Inflammatory macrophage treated with lipopolysaccharide for 4 hours (primary cell): ENCODE data around the gene ARL4D.
"Not testable (repeated sequence)": the region's sequence is repeated elsewhere in the genome, so short reads cannot be mapped to it uniquely, and the experiment has no call there.

Source experiments
- DNase-seq: peaks from one replicate; pipeline ENCODE4 v3.0.0-alpha.2; 2020

The ARL4D gene

DNA sequence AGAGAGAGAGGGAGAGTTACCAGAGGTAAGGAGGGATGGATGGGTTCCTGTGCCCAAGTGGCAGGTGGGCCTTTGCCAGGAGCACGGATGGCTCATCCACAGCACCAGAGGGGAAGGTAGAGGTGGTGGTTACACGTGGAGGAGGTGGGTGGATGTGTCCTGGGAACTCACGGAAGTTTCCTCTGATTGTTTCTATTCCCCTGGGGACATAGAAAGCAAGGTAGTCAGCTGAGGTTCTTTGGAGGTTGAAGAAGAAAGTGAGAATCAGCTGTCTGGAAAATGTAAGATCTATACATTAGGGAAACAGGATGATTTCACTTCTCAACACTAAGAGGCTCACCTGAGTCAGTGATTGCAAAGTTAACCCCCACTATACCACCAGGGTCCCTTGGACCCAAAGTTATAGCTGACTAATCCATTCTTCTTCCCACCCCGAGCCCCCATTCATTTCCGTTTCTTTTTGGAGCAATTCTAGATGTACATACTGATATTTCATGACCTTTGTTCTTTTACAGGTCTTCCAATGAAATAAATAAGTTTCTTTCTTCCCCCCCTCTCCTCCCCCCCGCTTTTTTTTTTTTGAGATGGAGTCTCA, 27.5 kb upstream of the ARL4D start:
- DNase-seq, result no peak

DNA sequence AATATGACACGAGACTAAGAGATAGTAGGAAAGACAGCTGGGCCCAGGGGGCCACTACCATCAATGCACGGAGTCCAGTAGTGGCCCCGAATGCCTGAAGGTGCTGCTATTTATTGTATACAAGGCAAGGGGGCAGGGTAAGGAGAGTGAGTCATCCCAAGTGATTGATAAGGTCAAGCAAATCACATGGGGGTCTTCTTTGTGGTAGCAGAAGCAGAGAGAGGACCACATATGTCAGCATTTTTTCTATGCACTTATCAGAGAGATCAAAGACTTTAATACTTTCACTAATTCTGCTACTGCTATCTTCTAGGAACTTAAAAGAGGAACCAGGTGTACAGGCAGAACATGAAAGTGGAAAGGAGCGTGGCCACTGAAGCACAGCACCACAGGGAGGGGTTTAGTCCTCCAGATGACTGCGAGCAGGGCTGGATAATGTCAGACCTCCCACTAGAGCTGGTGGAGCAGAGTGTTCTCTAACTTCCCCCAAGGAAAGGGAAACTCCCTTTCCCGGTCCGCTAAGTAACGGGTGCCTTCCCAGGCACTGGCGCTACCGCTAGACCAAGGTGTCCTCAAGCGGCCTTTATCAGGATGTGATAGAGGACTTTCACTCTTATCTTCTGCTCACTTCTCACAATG, 26.4 kb upstream of the ARL4D start:
- DNase-seq, result peak; percentile 67

DNA sequence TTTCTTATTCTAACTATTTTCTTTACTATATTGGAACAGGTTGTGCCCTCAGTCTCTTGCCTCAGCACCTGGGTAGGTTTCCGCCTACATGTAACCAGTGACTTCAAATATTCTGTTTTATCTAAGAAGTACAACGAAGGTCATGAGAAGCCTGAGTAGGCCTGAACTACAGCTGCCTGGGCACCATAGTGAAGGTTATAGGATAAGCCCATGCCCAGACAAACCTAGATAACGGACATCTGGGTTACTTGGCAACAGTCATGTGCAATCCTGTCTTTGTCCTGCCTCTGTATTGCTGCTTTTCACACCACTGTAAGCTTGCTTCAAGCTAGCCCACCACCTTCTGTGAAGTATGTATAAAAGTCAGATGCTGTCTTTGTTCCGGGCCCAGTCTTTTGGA, 25.4 kb upstream of the ARL4D start:
- DNase-seq, result no peak

DNA sequence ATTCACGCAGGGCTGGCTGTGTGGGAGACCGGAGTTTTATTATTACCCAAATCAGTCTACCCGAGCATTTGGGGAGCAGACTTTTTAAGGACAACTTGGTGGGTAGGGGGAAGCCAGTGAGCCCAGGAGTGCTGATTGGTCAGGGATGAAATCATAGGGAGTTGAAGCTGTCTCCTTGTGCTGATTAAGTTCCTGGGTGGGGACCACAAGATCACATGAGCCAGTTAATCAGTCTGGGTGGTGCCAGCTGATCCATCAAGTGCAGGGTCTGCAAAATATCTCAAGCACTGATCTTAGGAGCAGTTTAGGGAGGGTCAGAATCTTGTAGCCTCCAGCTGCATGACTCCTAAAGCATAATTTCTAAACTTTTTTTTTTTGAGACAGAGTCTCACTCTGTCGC, 22.9 kb upstream of the ARL4D start:
- DNase-seq, result not testable (repeated sequence)

DNA sequence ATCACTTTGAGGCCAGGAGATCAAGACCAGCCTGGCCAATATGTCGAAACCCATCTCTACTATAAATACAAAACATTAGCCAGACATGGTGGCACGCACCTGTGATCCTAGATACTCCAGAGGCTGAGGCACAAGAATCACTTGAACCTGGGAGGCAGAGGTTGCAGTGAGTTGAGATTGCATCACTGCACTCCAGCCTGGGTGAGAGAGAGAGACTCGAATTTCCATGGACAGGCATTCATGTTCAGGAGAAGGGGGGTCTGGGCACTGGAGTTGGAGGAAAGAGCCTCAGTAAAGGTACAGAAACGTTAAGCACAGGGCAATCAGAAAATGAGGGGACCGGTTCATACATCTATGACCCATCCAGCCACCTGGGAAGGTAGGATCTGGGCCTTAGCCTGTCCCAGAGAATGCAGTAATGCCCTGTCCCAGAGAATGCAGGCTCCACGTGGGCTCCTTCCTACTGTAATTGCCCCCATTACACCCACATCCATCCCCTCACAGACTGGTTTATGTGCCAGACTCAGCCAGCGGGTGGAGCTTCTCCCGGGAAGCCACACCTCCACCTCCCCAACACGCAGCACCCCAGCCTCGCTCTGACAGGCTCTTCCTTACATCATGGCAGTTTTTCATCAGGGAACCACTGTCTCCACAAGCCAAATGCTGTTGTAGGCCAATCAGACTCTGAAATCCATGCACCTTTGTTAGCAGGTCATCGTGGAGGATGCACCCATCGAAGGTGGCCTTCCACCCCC, 21.6 kb upstream of the ARL4D start:
- DNase-seq, result no peak

DNA sequence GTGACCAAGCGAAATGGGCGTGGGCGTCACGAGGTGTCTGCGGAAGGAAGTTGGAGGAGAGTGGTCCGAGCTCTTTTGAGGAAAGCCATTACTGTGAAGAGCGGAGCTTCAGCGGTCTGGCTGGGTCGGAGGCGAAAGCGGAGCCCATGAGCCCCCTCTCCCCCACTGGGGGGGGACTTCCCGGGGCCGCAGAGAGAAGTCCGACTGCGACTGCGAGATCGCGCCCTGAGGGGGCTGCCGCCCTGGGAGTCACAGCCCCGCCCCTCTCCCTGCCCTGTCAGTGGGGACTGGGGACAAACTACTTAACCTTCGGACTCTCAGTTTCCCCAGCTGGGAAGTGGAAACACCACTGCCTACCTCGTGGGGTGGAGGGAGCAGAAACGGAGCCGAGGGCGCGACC, 20.0 kb upstream of the ARL4D start:
- no peak for DNase-seq

DNA sequence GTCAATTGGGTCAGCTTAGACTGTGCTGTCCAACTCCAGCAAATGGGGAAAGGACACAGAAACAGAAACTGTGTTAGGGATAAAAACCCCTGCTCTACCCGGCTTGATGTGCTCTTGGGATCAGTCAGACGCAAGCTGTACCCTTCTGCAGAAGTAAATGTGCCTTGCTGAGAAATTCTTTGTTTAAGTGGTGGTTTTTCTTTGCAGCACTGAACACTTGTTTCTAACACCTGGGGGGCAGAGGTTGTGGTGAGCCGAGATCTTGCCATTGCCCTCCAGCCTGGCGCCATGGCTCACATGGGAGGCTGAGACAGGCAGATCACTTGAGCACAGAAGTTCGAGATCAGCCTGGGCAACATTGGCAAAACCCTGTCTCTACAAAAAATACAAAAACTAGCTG, 18.5 kb upstream of the ARL4D start:
- DNase-seq, result no peak

DNA sequence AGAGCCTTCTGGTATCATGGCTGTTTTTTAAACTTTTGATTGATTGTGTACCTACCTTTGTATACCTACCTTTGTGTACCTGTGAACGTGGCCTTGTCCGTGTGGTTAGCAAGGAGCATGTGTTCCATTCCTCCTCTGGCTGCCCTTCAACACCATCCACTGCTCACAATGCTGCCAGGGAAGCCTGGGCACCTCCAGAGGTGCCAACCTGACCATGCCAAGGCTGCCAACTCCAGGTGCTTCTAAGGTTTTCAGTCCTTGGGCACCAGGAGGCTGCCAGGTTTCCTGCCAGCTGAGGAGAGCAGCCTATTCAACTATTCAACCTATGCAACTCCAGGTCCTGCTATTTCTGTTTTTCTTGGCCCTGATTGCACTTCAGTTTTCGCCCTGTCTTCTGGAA, 17.6 kb upstream of the ARL4D start:
- no peak for DNase-seq

DNA sequence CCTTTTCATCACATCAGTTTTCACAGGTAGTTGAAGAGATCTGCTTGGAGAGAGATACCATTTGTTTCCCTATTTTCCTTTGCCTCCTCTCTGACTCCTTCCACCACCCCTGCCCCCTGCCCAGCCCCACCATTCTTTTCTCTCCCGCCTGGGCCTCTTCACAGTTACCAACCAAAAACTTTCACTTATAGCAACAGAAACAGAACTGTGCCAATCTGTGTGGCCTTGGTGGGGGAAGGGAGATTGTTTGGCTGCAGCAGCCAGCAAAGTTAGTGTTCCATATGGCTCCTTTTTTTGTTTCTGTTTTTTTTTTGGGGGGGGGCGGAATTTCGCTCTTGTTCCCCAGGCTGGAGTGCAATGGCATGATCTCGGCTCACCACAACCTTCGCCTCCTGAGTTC, 17.2 kb upstream of the ARL4D start:
- no peak for DNase-seq

DNA sequence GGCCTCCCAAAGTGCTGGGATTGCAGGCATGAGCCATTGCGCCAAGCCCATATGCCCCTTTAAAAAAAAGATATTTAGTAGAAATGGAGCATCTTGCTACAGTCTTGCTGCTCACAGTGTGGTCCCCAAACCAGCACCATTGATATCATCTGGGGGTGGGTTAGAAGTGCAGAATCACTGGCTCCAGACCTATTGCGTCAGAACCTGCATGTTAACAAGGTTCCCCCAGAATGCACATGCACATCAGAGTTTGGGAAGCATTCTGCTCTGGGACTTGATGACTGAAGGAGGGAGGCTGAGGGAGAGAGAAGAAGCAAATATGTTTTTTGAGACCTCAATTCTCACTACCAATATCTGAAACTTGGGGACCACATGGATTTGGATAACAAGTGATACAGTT, 16.0 kb upstream of the ARL4D start:
- DNase-seq, result no peak

DNA sequence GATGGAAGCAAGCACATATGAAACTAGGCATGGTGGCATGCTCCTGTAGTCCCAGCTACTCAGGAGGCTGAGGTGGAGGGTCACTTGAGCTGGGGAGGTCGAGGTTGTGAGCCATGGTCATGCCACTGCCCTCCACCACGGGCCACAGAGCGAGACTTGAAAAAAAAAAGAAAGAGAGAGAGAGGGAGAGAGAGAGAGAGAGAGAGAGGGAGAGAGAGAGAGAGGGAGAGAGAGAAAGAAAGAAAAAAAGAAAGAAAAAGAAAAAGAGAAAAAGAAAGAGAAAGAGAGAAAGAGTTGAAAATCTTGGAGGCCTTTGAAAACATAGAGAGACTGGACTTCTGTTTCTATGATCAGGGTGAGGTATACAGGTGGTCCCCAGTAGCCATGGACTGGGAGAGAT, 15.4 kb upstream of the ARL4D start:
- no peak for DNase-seq

DNA sequence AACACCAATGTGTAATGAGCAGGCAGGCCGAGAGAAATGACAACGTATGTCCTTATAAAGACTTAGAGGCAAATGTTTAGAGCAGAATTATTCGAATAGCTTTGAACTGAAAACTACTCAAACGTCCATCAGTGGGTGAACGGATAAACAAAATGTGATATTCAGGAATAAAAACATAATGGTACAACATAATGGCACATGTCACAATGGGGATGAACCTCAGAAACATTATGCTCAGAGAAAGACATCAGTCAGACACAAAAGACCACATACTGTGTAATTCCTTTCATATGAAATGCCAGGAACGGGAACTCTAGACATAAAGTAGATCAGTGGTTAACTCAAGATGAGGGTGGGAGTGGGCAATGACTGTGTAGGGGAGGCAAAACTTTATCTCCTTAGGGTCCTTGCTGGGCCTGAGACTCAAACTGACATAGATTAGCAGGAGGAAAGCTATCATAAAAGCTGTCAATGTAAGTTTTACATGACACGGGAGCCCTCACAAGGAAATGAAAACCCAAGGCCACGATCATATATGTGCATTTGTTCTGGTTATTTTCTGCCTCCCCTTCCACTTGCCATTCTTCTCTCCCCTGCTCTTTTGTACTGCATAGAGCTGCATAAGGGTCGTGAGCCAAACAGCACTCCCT, 14.8 kb upstream of the ARL4D start:
- DNase-seq, result no peak

DNA sequence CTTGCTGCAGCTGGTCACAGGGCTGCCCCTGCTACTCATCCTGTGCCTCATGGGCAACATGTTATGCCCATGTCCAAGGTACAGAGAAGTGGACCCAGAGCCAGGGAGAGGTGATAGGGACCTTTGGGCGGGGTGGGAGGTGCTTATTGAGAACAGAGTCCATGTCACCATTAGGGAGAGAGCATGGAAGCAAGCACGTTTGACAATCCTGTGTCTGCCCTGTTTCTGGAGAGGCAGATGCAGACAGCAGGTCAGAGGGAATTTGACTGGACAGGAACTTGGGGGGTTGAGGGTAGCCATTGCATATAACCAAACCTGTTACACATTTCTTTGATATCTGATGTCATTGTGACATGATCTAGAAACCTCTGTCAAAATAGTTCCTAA, 14.3 kb upstream of the ARL4D start:
- no peak for DNase-seq

DNA sequence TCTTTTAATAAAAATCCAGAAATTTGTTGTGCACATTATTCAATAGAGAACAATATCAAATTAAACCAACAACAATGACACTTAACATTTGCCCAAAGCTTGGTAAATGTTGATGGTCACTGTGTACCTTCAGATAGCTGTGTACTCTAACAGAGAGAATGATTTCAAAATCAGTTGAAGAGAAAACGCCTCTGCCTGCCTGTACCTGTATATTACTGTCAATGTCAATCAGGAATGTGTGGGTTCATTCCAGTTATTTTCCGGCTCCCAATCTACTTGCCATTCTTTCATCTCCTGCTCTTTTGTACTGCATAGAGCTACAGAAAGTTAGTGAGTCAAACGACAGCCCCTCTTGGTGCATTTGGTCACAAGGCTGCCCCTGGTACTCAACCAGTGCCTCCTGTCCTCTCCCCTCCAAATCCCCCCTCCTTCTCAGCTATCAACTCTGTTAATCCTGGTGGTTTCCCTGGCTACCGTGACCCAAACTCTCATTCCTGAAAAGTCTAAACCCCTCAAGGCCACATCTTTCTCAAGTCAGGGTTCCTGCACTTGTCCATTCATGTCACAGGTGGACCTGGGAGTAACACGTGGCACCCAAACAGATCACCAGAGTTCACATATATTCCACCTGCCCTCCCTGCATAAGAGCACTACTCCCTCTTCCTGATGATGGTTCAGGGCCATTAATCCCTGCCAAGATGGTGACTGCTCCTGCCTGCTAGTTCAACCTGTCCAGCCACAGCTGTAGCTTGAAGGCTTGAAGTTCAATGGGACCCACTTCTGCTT, 13.6 kb upstream of the ARL4D start:
- DNase-seq, result no peak

DNA sequence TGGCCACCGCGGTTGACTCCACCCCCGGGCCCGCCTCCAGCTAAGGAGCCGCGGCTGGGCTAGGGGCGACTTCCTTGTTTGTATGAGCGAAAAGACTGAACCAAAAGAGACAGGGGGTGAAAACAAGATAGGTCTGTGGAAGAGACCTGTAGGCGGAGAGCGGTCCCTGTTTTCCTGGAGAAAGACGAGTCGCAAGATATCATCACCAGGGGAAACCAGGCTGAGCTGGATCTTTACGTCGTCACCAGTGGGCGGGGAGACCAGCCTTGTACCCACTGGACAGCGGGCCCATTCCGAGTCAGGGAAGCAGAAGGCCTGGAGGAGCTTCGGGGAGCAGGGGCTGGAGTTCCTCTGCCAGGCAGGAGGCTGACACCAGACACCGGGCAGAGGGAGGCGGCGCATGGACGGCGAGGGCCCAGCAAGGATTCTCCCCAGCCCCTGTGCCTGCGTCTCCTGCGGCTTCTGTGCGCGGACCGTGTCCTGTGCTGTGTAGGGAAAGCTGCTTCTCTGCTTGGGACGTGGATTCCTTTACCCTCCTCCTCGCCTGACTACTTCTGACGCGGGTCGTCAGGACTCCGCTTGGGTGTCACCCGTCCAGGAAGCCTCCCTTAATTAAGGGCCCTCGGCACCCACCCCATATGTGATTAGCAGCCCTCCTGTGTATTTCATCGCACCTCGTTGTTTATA, 10.3 kb upstream of the ARL4D start:
- peak; percentile 96 for DNase-seq

DNA sequence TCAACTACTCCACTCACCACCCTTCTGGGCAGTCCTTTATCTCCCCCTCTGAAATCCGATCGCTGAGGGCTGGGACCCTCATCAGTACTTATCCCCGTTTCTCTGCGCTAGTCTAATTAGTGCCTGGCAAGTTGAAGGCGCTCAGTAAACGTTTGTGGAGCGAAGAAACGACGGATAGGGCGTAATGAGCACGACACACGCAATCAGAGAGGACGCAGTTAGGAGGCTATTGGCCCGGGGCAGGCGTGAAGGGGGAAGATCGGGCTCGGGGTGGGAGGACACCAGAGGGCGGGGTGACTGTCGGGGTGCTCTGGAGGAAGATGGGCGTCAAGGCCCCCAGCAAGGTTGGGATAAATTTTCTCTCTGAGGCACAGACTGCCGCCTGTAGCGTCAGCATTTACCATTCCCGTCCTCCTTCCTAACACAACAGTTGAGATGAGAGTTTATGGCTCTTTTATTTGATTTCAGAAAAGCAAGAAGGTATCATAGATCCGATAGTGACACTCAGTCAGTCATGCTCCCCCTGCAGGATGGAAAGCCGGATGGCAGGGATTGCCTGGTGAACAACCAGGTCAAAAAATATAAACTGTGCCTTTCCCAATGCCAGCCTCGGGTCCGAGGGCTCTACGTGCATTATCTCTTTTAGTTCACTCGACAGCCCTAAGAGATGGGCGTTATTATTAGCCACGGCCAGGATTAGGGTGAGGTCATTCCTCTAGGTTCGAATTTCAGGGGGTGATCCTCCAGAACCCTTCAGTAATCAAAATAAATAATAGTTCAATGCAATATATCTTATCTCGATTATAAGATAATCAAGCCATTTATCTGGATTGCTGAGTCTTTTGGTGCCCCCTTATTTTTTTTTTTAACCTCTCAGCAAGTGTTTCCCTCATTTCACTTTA, 9.5 kb upstream of the ARL4D start:
- peak; percentile 82 for DNase-seq

DNA sequence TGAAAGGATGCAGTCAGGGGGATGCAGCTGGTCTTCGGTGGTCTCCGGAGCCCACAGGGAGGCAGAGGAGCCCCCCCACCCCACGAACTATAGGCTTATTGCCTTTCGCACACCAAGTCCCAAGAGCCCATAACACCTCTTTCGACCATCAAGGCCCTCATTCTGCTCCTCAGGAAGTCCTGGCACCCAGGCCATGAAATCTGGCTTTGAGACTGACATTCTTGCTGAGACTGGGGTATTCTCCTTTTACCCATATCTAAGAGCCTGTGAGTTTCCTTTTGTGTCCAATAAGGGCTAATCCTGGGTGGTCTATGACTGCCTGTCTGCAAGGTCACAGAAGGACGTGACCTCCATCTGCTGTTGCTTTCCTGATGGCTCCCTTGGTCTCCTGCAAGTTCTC, 6.4 kb upstream of the ARL4D start:
- DNase-seq, result no peak

DNA sequence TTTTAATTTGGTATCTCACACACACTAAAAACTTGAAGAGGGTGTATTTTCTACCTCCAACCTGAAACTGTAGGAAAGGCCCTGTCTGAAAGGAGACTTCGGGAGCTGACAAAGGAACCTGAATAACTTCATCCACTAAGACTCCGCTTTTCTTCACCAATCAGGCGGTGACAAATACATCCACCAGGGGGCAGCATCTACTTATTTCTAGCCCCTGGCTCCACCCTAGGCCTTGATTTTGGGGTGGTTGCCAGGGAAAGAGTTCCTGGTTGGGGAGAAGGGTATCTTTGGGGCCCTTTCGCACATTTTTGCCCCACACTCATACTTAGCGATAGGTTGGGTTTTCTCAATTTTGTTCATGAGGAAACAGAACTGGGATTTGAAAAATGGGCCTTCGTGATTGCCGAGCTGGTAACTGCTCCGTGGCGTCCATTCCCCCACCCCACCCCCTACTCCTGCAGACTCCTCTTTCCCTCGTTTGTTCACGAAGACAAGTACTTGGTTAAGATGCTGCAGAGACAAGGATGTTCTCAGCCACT, 4.8 kb upstream of the ARL4D start:
- peak; percentile 83 for DNase-seq

DNA sequence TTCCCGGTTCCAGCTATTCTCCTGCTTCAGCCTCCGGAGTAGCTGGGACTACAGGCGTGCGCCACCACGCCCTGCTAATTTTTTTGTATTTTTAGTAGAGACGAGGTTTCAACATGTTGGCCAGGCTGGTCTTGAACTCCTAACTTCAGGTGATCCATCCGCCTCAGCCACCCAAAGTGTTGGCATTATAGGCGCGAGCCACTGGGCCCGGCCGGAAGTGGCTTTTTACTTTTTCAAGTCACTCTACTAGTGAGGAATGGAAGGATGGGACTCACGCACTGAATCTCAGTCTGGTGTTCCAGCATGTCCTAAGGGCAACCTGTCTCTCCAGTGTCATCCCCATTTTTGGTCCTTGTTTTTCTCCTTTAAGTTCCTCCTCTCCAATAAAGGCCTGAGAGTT, 4.1 kb upstream of the ARL4D start:
- not testable (repeated sequence) for DNase-seq

DNA sequence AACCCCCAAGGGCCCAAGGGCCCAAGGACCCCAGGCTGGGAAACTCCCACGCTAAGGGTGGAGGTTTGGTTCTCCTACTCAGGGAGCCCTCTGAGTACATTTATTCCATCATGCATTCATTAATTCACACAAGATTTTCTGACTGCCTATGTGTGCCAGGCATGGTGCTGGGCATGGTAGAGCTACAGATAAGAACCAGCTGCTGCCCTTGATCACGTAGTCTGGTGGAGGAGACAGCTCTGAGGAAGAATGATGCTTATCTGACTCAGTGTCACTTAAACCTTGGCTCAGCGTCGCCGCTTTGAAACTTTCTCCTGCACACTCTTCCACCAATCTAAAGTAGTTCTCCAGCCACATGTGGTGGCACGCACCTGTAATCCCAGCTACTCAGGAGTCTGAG, 3.6 kb upstream of the ARL4D start:
- DNase-seq, result no peak

DNA sequence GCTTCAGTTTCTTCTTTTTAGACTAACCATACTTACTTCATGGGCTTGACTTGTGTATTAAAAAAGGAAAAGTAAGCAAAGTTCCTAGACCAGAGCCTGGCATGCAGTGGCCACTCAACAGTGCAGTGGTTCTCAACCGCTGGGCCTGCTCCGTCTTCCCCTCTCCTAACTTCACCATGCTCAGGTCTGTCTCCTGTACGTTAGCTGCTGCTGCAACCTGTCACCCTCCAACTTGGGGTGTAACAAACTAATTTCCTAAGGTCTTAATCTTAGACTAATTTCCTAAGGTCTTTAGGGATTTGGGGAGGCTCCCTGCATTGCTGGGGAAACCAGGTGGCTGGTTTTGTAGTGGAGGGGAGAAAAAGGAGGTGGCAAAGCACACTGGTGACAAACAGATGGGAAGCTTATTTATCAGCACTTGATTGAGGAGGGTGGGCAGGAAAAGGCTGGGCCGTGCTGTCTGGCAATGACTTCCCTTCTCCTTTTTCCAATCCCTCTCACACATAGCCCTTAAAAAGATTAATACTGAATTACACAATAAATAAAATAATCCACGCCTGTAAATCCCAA, 2.2 kb upstream of the ARL4D start:
- no peak for DNase-seq
